Activated naive CD4-positive, alpha-beta T cell treated with anti-CD3 and anti-CD28 coated beads for 36 hours (primary cell): ENCODE data around the gene NMT2. TPM values are rescaled to one million over a fixed set of nuclear protein-coding genes. Genes with fewer than 3 reads are reported as not detected.
A peak's percentile ranks its signal among the peaks of the same experiment; 100 is the strongest.

Experiments used
- CTCF ChIA-PET: fragments of 350-600 bp; sonication (Branson Sonifier 250); formaldehyde crosslinking; loops from one replicate; lab custom pipeline; 2021; ENCODE audit warnings: antibody characterized with exemption; lab: Charles Lee
- DNase-seq: peaks from one replicate; pipeline ENCODE4 v3.0.0-alpha.2; 2020
- H3K27ac Mint-ChIP-seq: one replicate; pipeline ENCODE4 v1.8.0; 2021; ENCODE audit warnings: mild to moderate bottlenecking, mixed read lengths
- H3K27me3 Mint-ChIP-seq: one replicate; pipeline ENCODE4 v1.8.0; 2021; ENCODE audit warnings: low read depth, mixed read lengths
- H3K36me3 Mint-ChIP-seq: one replicate; pipeline ENCODE4 v1.8.0; 2021; ENCODE audit warnings: low read depth, mixed read lengths
- H3K4me1 Mint-ChIP-seq: one replicate; pipeline ENCODE4 v1.8.0; 2021; ENCODE audit warnings: low read depth, mixed read lengths
- H3K4me3 Mint-ChIP-seq: one replicate; pipeline ENCODE4 v1.8.0; 2021; ENCODE audit warnings: mild to moderate bottlenecking, moderate library complexity, mixed read lengths
- H3K9me3 Mint-ChIP-seq: one replicate; pipeline ENCODE4 v1.8.0; 2021; ENCODE audit warnings: mixed read lengths
- intact Hi-C: fragments of 100-400 bp; cut with micrococcal nuclease; formaldehyde crosslinking; loops from one replicate; pipeline ENCODE4 v1.15.1; 2023
- total RNA-seq, 2 experiments: library from RNA; stranded (reverse); gene quantifications; one replicate each; pipeline ENCODE4 v1.2.3, GENCODE V29; 2021

Gene NMT2
- total RNA-seq, 2 experiments from 2014 or later, result 20.4 to 22.3 TPM

GRCh38 chr10:15136129-15137035 lies 32.1 kb downstream of the NMT2 start:
- Mint-ChIP-seq H3K36me3 (peaks cover 31% of the 10 kb centered on the region), H3K27ac (peak overlapping the region; percentile 24), H3K9me3 (no peaks in the 10 kb centered on the region), H3K27me3 (no peaks in the 10 kb centered on the region), H3K4me1 (peaks cover 10% of the 10 kb centered on the region), H3K4me3 (no peak overlapping the region)
- intact Hi-C loops, result no loop called here
- DNase-seq, result no peak
- CTCF ChIA-PET, result no interaction called here

DNA sequence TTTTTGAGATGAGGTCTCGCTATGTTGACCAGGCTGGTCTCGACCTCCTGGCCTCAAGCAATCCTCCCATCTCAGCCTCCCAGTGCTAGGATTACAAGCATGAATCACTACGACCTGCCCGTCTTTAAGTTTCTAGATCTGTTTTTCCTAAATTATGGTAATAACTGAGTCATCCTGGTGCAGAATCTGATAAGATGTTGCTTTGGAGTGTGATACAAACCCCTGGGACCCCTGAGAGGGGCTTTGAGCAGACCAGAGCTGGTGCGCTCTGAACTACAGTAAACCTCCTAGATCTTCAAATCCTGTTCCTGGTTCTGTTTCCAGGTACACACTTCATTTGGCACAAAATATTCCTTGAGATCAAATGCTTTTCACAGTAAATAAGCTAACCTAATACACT lies 37.2 kb downstream of the NMT2 start:
- Mint-ChIP-seq H3K4me1 (peaks cover 14% of the 10 kb centered on the region), H3K9me3 (no peaks in the 10 kb centered on the region), H3K36me3 (peaks cover 46% of the 10 kb centered on the region), H3K4me3 (no peak overlapping the region), H3K27me3 (no peaks in the 10 kb centered on the region), H3K27ac (no peak overlapping the region)
- no peak for DNase-seq
- intact Hi-C loops, result no loop called here
- CTCF ChIA-PET, result no interaction called here

GRCh38 chr10:15124908-15125307 lies 43.6 kb downstream of the NMT2 start:
- H3K4me3 Mint-ChIP-seq, result no peak overlapping the region

GRCh38 chr10:15124190-15124589 lies 44.3 kb downstream of the NMT2 start:
- H3K36me3 Mint-ChIP-seq, result peaks cover 39% of the 10 kb centered on the region

More at GRCh38 chr10:15124908-15125307, 43.6 kb downstream of the NMT2 start:
- peaks cover 46% of the 10 kb centered on the region for H3K4me1 Mint-ChIP-seq
- intact Hi-C loops, result loop anchor here (5.0 to 10.0 kb wide), 5 partner anchors 478 to 1902 kb away; no protein-coding TSS in a partner anchor
- CTCF ChIA-PET, result interaction anchor here (1.1 to 2.0 kb wide), 2 partner anchors 17 to 19 kb away, joined by 3 to 12 read pairs; no protein-coding TSS in a partner anchor
- H3K27me3 Mint-ChIP-seq, result no peaks in the 10 kb centered on the region
- H3K27ac Mint-ChIP-seq, result peak overlapping the region; percentile 86
- H3K36me3 Mint-ChIP-seq, result peaks cover 35% of the 10 kb centered on the region
- DNase-seq, result no peak
- H3K9me3 Mint-ChIP-seq, result no peaks in the 10 kb centered on the region

GRCh38 chr10:15123749-15124184 lies 44.7 kb downstream of the NMT2 start:
- Mint-ChIP-seq H3K4me1 (peaks cover 39% of the 10 kb centered on the region), H3K36me3 (peaks cover 41% of the 10 kb centered on the region), H3K4me3 (no peak overlapping the region), H3K27me3 (no peaks in the 10 kb centered on the region), H3K27ac (peak overlapping the region; percentile 86), H3K9me3 (no peaks in the 10 kb centered on the region)
- intact Hi-C loops, result loop anchor here (1.0 to 10.0 kb wide), 9 partner anchors 18 to 1904 kb away; partner anchors contain the start of gene RPP38
- no peak for DNase-seq
- CTCF ChIA-PET, result interaction anchor here (0.6 to 3.6 kb wide), 7 partner anchors 18 to 446 kb away, joined by 3 to 12 read pairs (median 4); partner anchors contain the start of gene NMT2

More at GRCh38 chr10:15124190-15124589, 44.3 kb downstream of the NMT2 start:
- DNase-seq, result no peak
- H3K9me3 Mint-ChIP-seq, result no peaks in the 10 kb centered on the region
- H3K4me3 Mint-ChIP-seq, result no peak overlapping the region
- H3K27me3 Mint-ChIP-seq, result no peaks in the 10 kb centered on the region
- CTCF ChIA-PET, result interaction anchor here (0.6 to 3.6 kb wide), 7 partner anchors 18 to 446 kb away, joined by 3 to 12 read pairs (median 4); partner anchors contain the start of gene NMT2
- H3K27ac Mint-ChIP-seq, result peak overlapping the region; percentile 86
- H3K4me1 Mint-ChIP-seq, result peaks cover 43% of the 10 kb centered on the region
- intact Hi-C loops, result loop anchor here (5.0 to 10.0 kb wide), 5 partner anchors 477 to 1903 kb away; no protein-coding TSS in a partner anchor

- Mint-ChIP-seq H3K4me1 (peaks cover 32% of the 10 kb centered on the region), H3K36me3 (peaks cover 35% of the 10 kb centered on the region), H3K9me3 (no peaks in the 10 kb centered on the region), H3K4me3 (no peak overlapping the region), H3K27me3 (no peaks in the 10 kb centered on the region), H3K27ac (peak overlapping the region; percentile 86)
- DNase-seq, result peak; percentile 59
- CTCF ChIA-PET, result interaction anchor here (0.6 to 3.6 kb wide), 6 partner anchors 9 to 49 kb away, joined by 3 to 11 read pairs (median 4); no protein-coding TSS in a partner anchor
- intact Hi-C loops, result loop anchor here (1.0 to 10.0 kb wide), 10 partner anchors 19 to 1905 kb away; partner anchors contain the start of gene RPP38
Measured at GRCh38 chr10:15122477-15123030, 45.9 kb downstream of the NMT2 start.

DNA sequence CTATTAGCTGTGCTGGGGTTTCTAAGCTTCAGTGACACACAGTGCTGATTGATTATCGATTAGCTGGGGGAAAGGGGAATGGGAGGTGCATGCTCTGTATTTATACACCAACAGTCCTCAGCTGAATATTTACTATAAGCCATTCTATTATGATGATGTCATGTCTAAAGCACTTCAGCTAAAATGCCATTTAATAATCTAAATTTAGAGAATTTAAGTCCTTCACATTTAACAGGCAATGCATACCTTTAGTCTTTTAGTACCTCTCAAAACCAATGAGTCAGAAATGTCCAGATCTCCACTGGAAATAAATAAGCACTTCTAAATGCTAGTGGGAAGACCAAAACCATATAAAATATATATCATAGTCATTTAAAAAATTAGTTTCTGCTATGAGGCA lies 46.8 kb downstream of the NMT2 start:
- CTCF ChIA-PET, result interaction anchor here (0.7 to 3.6 kb wide), 4 partner anchors 8 to 1746 kb away, joined by 3 to 11 read pairs (median 4); no protein-coding TSS in a partner anchor
- H3K36me3 Mint-ChIP-seq, result peaks cover 33% of the 10 kb centered on the region
- H3K9me3 Mint-ChIP-seq, result no peaks in the 10 kb centered on the region
- intact Hi-C loops, result loop anchor here (1.0 to 10.0 kb wide), 6 partner anchors 46 to 1906 kb away; no protein-coding TSS in a partner anchor
- no peaks in the 10 kb centered on the region for H3K27me3 Mint-ChIP-seq
- peak overlapping the region; percentile 86 for H3K27ac Mint-ChIP-seq
- H3K4me1 Mint-ChIP-seq, result peaks cover 32% of the 10 kb centered on the region
- no peak overlapping the region for H3K4me3 Mint-ChIP-seq
- DNase-seq, result no peak

DNA sequence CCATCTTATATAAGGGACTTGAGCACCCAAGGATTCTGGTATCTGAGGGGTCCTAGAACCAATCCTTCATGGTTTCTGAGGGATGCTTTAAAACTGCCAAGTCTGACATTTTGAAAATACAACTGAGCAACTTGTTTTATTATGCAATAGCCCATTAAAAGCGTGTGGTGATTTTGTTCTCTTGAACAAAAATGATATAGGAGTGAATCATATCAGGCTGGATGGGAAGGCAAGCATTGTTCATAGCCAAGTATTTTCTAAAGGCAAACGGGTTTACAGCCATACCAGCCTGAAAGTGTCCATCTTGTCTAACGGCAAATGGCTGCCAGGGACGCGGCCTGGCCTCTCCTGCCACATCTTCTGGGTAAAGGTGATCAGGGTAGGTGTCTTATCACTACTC lies 48.0 kb downstream of the NMT2 start:
- no peak overlapping the region for H3K27ac Mint-ChIP-seq
- DNase-seq, result no peak
- CTCF ChIA-PET, result interaction anchor here (3.6 kb wide), 1 partner anchor 15 kb away, joined by 11 read pairs; no protein-coding TSS in a partner anchor
- no peak overlapping the region for H3K4me3 Mint-ChIP-seq
- H3K4me1 Mint-ChIP-seq, result peaks cover 32% of the 10 kb centered on the region
- H3K36me3 Mint-ChIP-seq, result peaks cover 26% of the 10 kb centered on the region
- H3K27me3 Mint-ChIP-seq, result no peaks in the 10 kb centered on the region
- H3K9me3 Mint-ChIP-seq, result no peaks in the 10 kb centered on the region
- intact Hi-C loops, result loop anchor here (5.0 to 10.0 kb wide), 5 partner anchors 473 to 1907 kb away; no protein-coding TSS in a partner anchor

DNA sequence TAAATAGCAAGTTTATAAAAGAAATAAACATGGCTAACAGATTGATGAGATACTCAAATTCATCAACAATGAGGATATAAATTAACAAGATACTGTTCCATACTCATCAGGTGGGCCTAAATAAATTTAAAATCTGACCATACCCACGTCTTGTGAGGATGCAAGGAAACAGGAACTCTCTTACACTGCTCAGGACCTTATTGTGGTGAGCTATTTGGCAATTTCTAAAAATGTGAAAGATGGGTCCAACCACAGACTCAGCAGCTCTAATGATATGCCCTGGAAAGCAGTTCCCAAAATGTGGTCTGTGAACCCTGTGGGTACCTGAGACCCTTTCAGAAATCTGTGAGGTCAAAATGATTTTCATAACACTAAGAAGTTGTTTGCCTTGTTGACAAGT lies 49.9 kb downstream of the NMT2 start:
- H3K4me3 Mint-ChIP-seq, result no peak overlapping the region
- peaks cover 17% of the 10 kb centered on the region for H3K4me1 Mint-ChIP-seq
- CTCF ChIA-PET, result interaction anchor here (0.9 to 2.8 kb wide), 3 partner anchors 13 to 147 kb away, joined by 3 to 11 read pairs (median 3); no protein-coding TSS in a partner anchor
- no peaks in the 10 kb centered on the region for H3K9me3 Mint-ChIP-seq
- DNase-seq, result no peak
- intact Hi-C loops, result no loop called here
- peaks cover 20% of the 10 kb centered on the region for H3K36me3 Mint-ChIP-seq
- H3K27me3 Mint-ChIP-seq, result no peaks in the 10 kb centered on the region
- no peak overlapping the region for H3K27ac Mint-ChIP-seq

- Mint-ChIP-seq H3K36me3 (peaks cover 24% of the 10 kb centered on the region), H3K4me3 (no peak overlapping the region), H3K27ac (no peak overlapping the region), H3K4me1 (peaks cover 4% of the 10 kb centered on the region), H3K9me3 (no peaks in the 10 kb centered on the region), H3K27me3 (no peaks in the 10 kb centered on the region)
- no peak for DNase-seq
- CTCF ChIA-PET, result interaction anchor here (2.4 kb wide), 1 partner anchor 10 kb away, joined by 14 read pairs; no protein-coding TSS in a partner anchor
- intact Hi-C loops, result no loop called here
Measured at GRCh38 chr10:15116225-15116624, 52.3 kb downstream of the NMT2 start.

- no peak for DNase-seq
- intact Hi-C loops, result no loop called here
- H3K4me3 Mint-ChIP-seq, result no peak overlapping the region
- H3K36me3 Mint-ChIP-seq, result peaks cover 19% of the 10 kb centered on the region
- CTCF ChIA-PET, result interaction anchor here (0.6 to 1.5 kb wide), 5 partner anchors 9 to 615 kb away, joined by 3 to 5 read pairs (median 4); no protein-coding TSS in a partner anchor
- no peaks in the 10 kb centered on the region for H3K27me3 Mint-ChIP-seq
- H3K9me3 Mint-ChIP-seq, result no peaks in the 10 kb centered on the region
- peaks cover 4% of the 10 kb centered on the region for H3K4me1 Mint-ChIP-seq
- no peak overlapping the region for H3K27ac Mint-ChIP-seq
Measured at GRCh38 chr10:15113766-15114165, 54.7 kb downstream of the NMT2 start.
